Endothelial cell of umbilical vein (primary cell): ENCODE data around the gene TNIP1. TPM values are rescaled to one million over a fixed set of nuclear protein-coding genes. Genes with fewer than 3 reads are reported as not detected.

ENCODE experiments used
- BruUV-seq: library from RNA; stranded (reverse); fragments of 400-500 nt; replicated peaks from 2 replicates; lab custom pipeline; 2021; lab: Mats Ljungman, UMichigan
- CTCF ChIA-PET: fragments of 300-600, 350-600 bp; sonication (Branson Sonifier 250); formaldehyde crosslinking; loops from one replicate; lab custom pipeline; 2021; ENCODE audit warnings: antibody characterized with exemption, inconsistent platforms; lab: Charles Lee
- POLR2A ChIA-PET: fragments of 300-600, 350-600 bp; sonication (Branson Sonifier 250); formaldehyde crosslinking; loops from one replicate; lab custom pipeline; 2021; ENCODE audit warnings: antibody characterized with exemption, inconsistent platforms; lab: Charles Lee
- DNase-seq: peaks from one replicate; pipeline ENCODE4 v3.0.0-alpha.2; 2011; ENCODE audit warnings: low read depth, low spot score
- FAIRE-seq: peaks from 2 replicates; lab custom pipeline; 2011; peaks lifted over from hg19 to GRCh38; lab: Jason Lieb, UNC
- H2AFZ ChIP-seq: 2 replicates; pipeline ENCODE4 v1.6.0; 2012; ENCODE audit warnings: low read depth, low read length, control low read depth, inconsistent platforms
- H3K27ac ChIP-seq: 2 replicates; pipeline ENCODE4 v1.5.1; 2011; ENCODE audit warnings: low read depth, mild to moderate bottlenecking, control low read depth, low read length, moderate library complexity; ENCODE audit not compliant: insufficient read depth
- H3K27me3 ChIP-seq, 2 experiments: 2 replicates each; pipeline versions ENCODE4 v1.6.0 to v1.6.1; 2011; ENCODE audit warnings: low read length in 2 of 2, mixed read lengths in 1 of 2; ENCODE audit not compliant: control insufficient read depth in 2 of 2, insufficient read depth in 2 of 2
- H3K36me3 ChIP-seq, 2 experiments: 2 replicates in 1 of 2; 3 replicates in 1 of 2; pipeline ENCODE4 v1.5.1; 2011; ENCODE audit warnings: low read length in 2 of 2, mild to moderate bottlenecking in 1 of 2, moderate library complexity in 1 of 2; ENCODE audit not compliant: control insufficient read depth in 2 of 2, insufficient read depth in 2 of 2; ENCODE audit errors: extremely low read depth in 1 of 2
- H3K4me1 ChIP-seq: 3 replicates; pipeline ENCODE4 v1.5.1; 2011; ENCODE audit warnings: mild to moderate bottlenecking, low read length; ENCODE audit not compliant: control insufficient read depth, insufficient read depth; ENCODE audit errors: extremely low read depth
- H3K4me2 ChIP-seq: 2 replicates; pipeline ENCODE4 v1.6.1; 2011; ENCODE audit warnings: low read length, control low read depth, mixed read lengths; ENCODE audit not compliant: insufficient read depth
- H3K4me3 ChIP-seq, 3 experiments: fragments of 200-600 bp in 1 of 3; sonication (generic), shearing (Covaris generic) in 1 of 3; replicated peaks in 1 of 3; 2 replicates each; pipeline ENCODE4 v1.5.1; 2011 to 2016; ENCODE audit warnings: control low read depth in 3 of 3, low read length in 3 of 3, mild to moderate bottlenecking in 2 of 3, inconsistent platforms in 1 of 3, low read depth in 1 of 3, moderate library complexity in 1 of 3; ENCODE audit not compliant: insufficient read depth in 1 of 3
- H3K79me2 ChIP-seq: 2 replicates; pipeline ENCODE4 v1.6.0; 2012; ENCODE audit warnings: low read length, inconsistent platforms; ENCODE audit not compliant: control insufficient read depth, insufficient read depth
- H3K9ac ChIP-seq: replicated peaks from 2 replicates; pipeline ENCODE3; 2011; ENCODE audit warnings: low read length, control low read depth; ENCODE audit not compliant: insufficient read depth; ENCODE audit errors: extremely low read depth
- H3K9me1 ChIP-seq: replicated peaks from 3 replicates; pipeline ENCODE4 v1.6.0; 2011; ENCODE audit warnings: mild to moderate bottlenecking, low read length; ENCODE audit not compliant: control insufficient read depth, insufficient read depth; ENCODE audit errors: extremely low read depth
- H3K9me3 ChIP-seq: replicated peaks from 2 replicates; pipeline ENCODE4 v1.5.1; 2012; ENCODE audit warnings: low read length, inconsistent platforms; ENCODE audit not compliant: control insufficient read depth, insufficient read depth
- H4K20me1 ChIP-seq: replicated peaks from 2 replicates; pipeline ENCODE3; 2011; ENCODE audit warnings: mild to moderate bottlenecking, low read length; ENCODE audit not compliant: control insufficient read depth, insufficient read depth; ENCODE audit errors: extremely low read depth
- EZH2 ChIP-seq: IDR thresholded peaks from 2 replicates; pipeline ENCODE4 v1.6.1; 2012; ENCODE audit warnings: borderline replicate concordance, low read depth, mild to moderate bottlenecking, moderate library complexity, low read length, inconsistent platforms; ENCODE audit not compliant: severe bottlenecking
- FOS ChIP-seq: IDR thresholded peaks from 2 replicates; pipeline ENCODE4 v1.6.1; 2011; ENCODE audit warnings: mild to moderate bottlenecking, low read length, moderate library complexity, borderline replicate concordance; ENCODE audit not compliant: insufficient read depth
- GATA2 ChIP-seq: IDR thresholded peaks from 2 replicates; pipeline ENCODE4 v1.7.0; 2011; ENCODE audit warnings: low read depth, mild to moderate bottlenecking, moderate library complexity, mixed read lengths, low read length; ENCODE audit not compliant: insufficient read length, insufficient read depth
- JUN ChIP-seq: IDR thresholded peaks from 2 replicates; pipeline ENCODE4 v1.6.1; 2011; ENCODE audit warnings: borderline replicate concordance, low read depth; ENCODE audit not compliant: insufficient read length, insufficient read depth
- MAX ChIP-seq: IDR thresholded peaks from 2 replicates; pipeline ENCODE4 v1.6.1; 2011; ENCODE audit not compliant: insufficient read depth, insufficient read length
- MYC ChIP-seq: IDR thresholded peaks from one replicate; pipeline ENCODE4 v1.6.1; 2011; ENCODE audit warnings: mild to moderate bottlenecking, low read depth, low read length
- POLR2A ChIP-seq: IDR thresholded peaks from 2 replicates; pipeline ENCODE4 v1.6.1; 2012; ENCODE audit warnings: low read depth, mild to moderate bottlenecking, control low read depth, low read length
- POLR2AphosphoS5 ChIP-seq: IDR thresholded peaks from 2 replicates; pipeline ENCODE4 v1.6.1; 2012; ENCODE audit warnings: low read depth, mild to moderate bottlenecking, control low read depth, low read length, moderate library complexity; ENCODE audit not compliant: insufficient read depth
- dilution Hi-C: fragments of 300-500 bp; cut with MboI; formaldehyde crosslinking; loops from one replicate; pipeline ENCODE4 v1.15.0; 2019; ENCODE audit warnings: low sequenced_read_pairs; ENCODE audit not compliant: extremely low pct_ligation_motif_present
- intact Hi-C: fragments of 100-400 bp; cut with micrococcal nuclease; formaldehyde crosslinking; loops from one replicate; pipeline ENCODE4 v1.10.0; 2022
- polyA plus RNA-seq, 4 experiments: library from polyadenylated mRNA; depleted of rRNA in 3 of 4; stranded (reverse) in 3 of 4; unstranded in 1 of 4; fragments of >200 nt; gene quantifications; 2 replicates each; pipeline versions ENCODE4 v1.2.1 to v1.2.3, GENCODE V29; 2011 to 2012; ENCODE audit warnings: missing spikeins in 1 of 4
- total RNA-seq: library from RNA; stranded (reverse); gene quantifications from 2 replicates; pipeline ENCODE4 v1.2.3, GENCODE V29; 2021
- TF ChIP-seq, protein P1 (sequence below), 2 donors: IDR thresholded peaks; 1 replicate in 1 of 2; 2 replicates in 1 of 2; pipeline ENCODE4 v1.5.1; 2011; ENCODE audit warnings: low read length in 2 of 2, mild to moderate bottlenecking in 2 of 2, moderate library complexity in 2 of 2, control low read depth in 1 of 2, inconsistent platforms in 1 of 2, low read depth in 1 of 2; ENCODE audit not compliant: insufficient read depth in 1 of 2; ENCODE audit errors: extremely low read depth in 1 of 2

Gene TNIP1
- total and polyA plus RNA-seq, 2 donors (not counting 3 experiments of a cell fraction or from before 2014, with no cell fraction given): 43.0 to 96.8 TPM

GRCh38 chr5:151083081-151083676 is 2.3 kb upstream of the TNIP1 start:
- POLR2A ChIA-PET: no interaction called here
- Histone ChIP-seq H3K4me1 (peaks cover 34% of the 10 kb centered on the region), H3K9me3 (no peaks in the 10 kb centered on the region), H3K27ac (no peak overlapping the region), H3K9me1 (no peaks in the 10 kb centered on the region), H3K4me3 (no peak overlapping the region), H2AFZ (no peak overlapping the region), H3K4me2 (no peak overlapping the region), H3K9ac (no peak overlapping the region), H4K20me1 (no peaks in the 10 kb centered on the region), H3K36me3 (peaks cover 0 to 2% of the 10 kb centered on the region in 2 experiments), H3K79me2 (peaks cover 8% of the 10 kb centered on the region), H3K27me3 (no peaks in the 10 kb centered on the region)
- dilution Hi-C loops: loop anchor here (10.0 kb wide), 1 partner anchor 48 kb away; no protein-coding TSS in a partner anchor
- TF ChIP-seq POLR2AphosphoS5 (no peak), JUN (no peak), GATA2 (no peak), MAX (no peak), MYC (no peak)
- intact Hi-C loops: no loop called here
- DNase-seq: no peak
- no peak for FAIRE-seq
- CTCF ChIA-PET: interaction anchor here (1.0 to 4.0 kb wide), 4 partner anchors 32 to 156 kb away, joined by 5 to 26 read pairs (median 6); no protein-coding TSS in a partner anchor
- no TSS peak for BruUV-seq

- no peak for FAIRE-seq
- no peaks in the 10 kb centered on the region for H3K9me1 ChIP-seq
- H3K27me3 ChIP-seq: no peaks in the 10 kb centered on the region
- intact Hi-C loops (no loop called here), dilution Hi-C loops (loop anchor here (10.0 kb wide), 1 partner anchor 48 kb away; no protein-coding TSS in a partner anchor)
- no peak for TF ChIP-seq JUN
- no peak for TF ChIP-seq EZH2
- TF ChIP-seq POLR2A: no peak
- TF ChIP-seq, protein P1, sequence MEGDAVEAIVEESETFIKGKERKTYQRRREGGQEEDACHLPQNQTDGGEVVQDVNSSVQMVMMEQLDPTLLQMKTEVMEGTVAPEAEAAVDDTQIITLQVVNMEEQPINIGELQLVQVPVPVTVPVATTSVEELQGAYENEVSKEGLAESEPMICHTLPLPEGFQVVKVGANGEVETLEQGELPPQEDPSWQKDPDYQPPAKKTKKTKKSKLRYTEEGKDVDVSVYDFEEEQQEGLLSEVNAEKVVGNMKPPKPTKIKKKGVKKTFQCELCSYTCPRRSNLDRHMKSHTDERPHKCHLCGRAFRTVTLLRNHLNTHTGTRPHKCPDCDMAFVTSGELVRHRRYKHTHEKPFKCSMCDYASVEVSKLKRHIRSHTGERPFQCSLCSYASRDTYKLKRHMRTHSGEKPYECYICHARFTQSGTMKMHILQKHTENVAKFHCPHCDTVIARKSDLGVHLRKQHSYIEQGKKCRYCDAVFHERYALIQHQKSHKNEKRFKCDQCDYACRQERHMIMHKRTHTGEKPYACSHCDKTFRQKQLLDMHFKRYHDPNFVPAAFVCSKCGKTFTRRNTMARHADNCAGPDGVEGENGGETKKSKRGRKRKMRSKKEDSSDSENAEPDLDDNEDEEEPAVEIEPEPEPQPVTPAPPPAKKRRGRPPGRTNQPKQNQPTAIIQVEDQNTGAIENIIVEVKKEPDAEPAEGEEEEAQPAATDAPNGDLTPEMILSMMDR (IDR thresholded peaks at IDR 0.05; ENCODE audit: extremely low read depth in 1 of 2, insufficient read depth in 1 of 2, low read depth in 1 of 2, low read length in 2 of 2): peak in 1 of 2 donors; percentile 41
- TF ChIP-seq GATA2: no peak
- TF ChIP-seq MAX: no peak
- no peak for TF ChIP-seq FOS
- ChIA-PET CTCF (interaction anchor here (0.9 to 4.0 kb wide), 9 partner anchors 8 to 156 kb away, joined by 3 to 26 read pairs (median 11); no protein-coding TSS in a partner anchor), POLR2A (interaction anchor here (1.6 to 1.7 kb wide), 2 partner anchors 13 to 33 kb away, joined by 3 to 4 read pairs; no protein-coding TSS in a partner anchor)
- BruUV-seq: no TSS peak
- H3K36me3 ChIP-seq: peaks cover 0 to 2% of the 10 kb centered on the region in 2 experiments
- H2AFZ ChIP-seq: no peak overlapping the region
- no peaks in the 10 kb centered on the region for H4K20me1 ChIP-seq
- H3K4me2 ChIP-seq: no peak overlapping the region
- peaks cover 15% of the 10 kb centered on the region for H3K79me2 ChIP-seq
- H3K4me3 ChIP-seq: no peak overlapping the region
- peaks cover 38% of the 10 kb centered on the region for H3K4me1 ChIP-seq
- no peaks in the 10 kb centered on the region for H3K9me3 ChIP-seq
- no peak overlapping the region for H3K27ac ChIP-seq
- no peak for DNase-seq
- no peak overlapping the region for H3K9ac ChIP-seq
These were observed 1.6 kb upstream of the TNIP1 start for GRCh38 chr5:151082282-151082902.
